WTC11 (cell line): ENCODE data around the gene ZNF428. TPM values are rescaled to one million over a fixed set of nuclear protein-coding genes. Genes with fewer than 3 reads are reported as not detected.

Source experiments
- ATAC-seq: fragments of 200-7000 bp; cut with Tn5 transposase; 2 replicates; pipeline ENCODE4 v1.10.0; 2021; ENCODE audit warnings: mild to moderate bottlenecking, moderate library complexity
- CTCF ChIA-PET: fragments of 300-600 bp; sonication (Branson Sonifier 250); formaldehyde crosslinking; loops from one replicate; lab custom pipeline; 2021; ENCODE audit warnings: antibody characterized with exemption; lab: Charles Lee
- POLR2A ChIA-PET: fragments of 350-600 bp; sonication (Branson Sonifier 250); formaldehyde crosslinking; loops from one replicate; lab custom pipeline; 2021; ENCODE audit warnings: antibody characterized with exemption; lab: Charles Lee
- DNase-seq: peaks from one replicate; pipeline ENCODE4 v3.0.0; 2021; ENCODE audit warnings: low spot score
- H3K27ac Mint-ChIP-seq: 2 replicates; pipeline ENCODE4 v1.8.0; 2021; ENCODE audit warnings: mixed read lengths
- H3K27me3 Mint-ChIP-seq: 2 replicates; pipeline ENCODE4 v1.8.0; 2021; ENCODE audit warnings: low read depth, mild to moderate bottlenecking, moderate library complexity, mixed read lengths
- H3K36me3 Mint-ChIP-seq: 2 replicates; pipeline ENCODE4 v1.8.0; 2021; ENCODE audit warnings: mixed read lengths
- H3K4me1 Mint-ChIP-seq: 2 replicates; pipeline ENCODE4 v1.8.0; 2022; ENCODE audit warnings: mixed read lengths
- H3K4me3 Mint-ChIP-seq: 2 replicates; pipeline ENCODE4 v1.8.0; 2021; ENCODE audit warnings: mild to moderate bottlenecking, moderate library complexity, mixed read lengths
- H3K9me3 Mint-ChIP-seq: 2 replicates; pipeline ENCODE4 v1.8.0; 2021; ENCODE audit warnings: mixed read lengths
- ATF1 ChIP-seq: sonication (generic); formaldehyde crosslinking; IDR thresholded peaks from 2 replicates; pipeline ENCODE4 v1.8.1; 2023; ENCODE audit warnings: mild to moderate bottlenecking, moderate library complexity, missing genetic modification reagents
- EMX1 ChIP-seq: fragments of 250-450 bp; sonication (Bioruptor Pico); IDR thresholded peaks from 2 replicates; pipeline ENCODE4 v1.8.0; 2021; ENCODE audit warnings: mild to moderate bottlenecking
- ESRRA ChIP-seq: sonication (generic); formaldehyde crosslinking; IDR thresholded peaks from 2 replicates; pipeline ENCODE4 v1.8.1; 2022; ENCODE audit warnings: mild to moderate bottlenecking, missing genetic modification reagents, borderline replicate concordance
- GRHL2 ChIP-seq: fragments of 250-450 bp; sonication (Bioruptor Pico); IDR thresholded peaks from 2 replicates; pipeline ENCODE4 v1.8.0; 2022; ENCODE audit warnings: mild to moderate bottlenecking, moderate library complexity; ENCODE audit not compliant: insufficient replicate concordance, severe bottlenecking
- JAZF1 ChIP-seq: fragments of 250-450 bp; sonication (Bioruptor Pico); IDR thresholded peaks from 2 replicates; pipeline ENCODE4 v1.9.0; 2021; ENCODE audit warnings: moderate library complexity, mild to moderate bottlenecking, inconsistent platforms
- JUN ChIP-seq: sonication (generic); formaldehyde crosslinking; IDR thresholded peaks from 2 replicates; pipeline ENCODE4 v1.8.0; 2023; ENCODE audit warnings: mild to moderate bottlenecking, missing genetic modification reagents
- NFYB ChIP-seq: sonication (generic); formaldehyde crosslinking; conservative IDR thresholded peaks from 2 replicates; pipeline ENCODE4 v1.8.0; 2022; ENCODE audit warnings: low read depth, missing genetic modification reagents
- NR1H2 ChIP-seq: sonication (generic); formaldehyde crosslinking; IDR thresholded peaks from 2 replicates; pipeline ENCODE4 v1.9.0; 2021; ENCODE audit warnings: mild to moderate bottlenecking, moderate library complexity, missing genetic modification reagents
- NR2C2 ChIP-seq: sonication (generic); formaldehyde crosslinking; IDR thresholded peaks from 2 replicates; pipeline ENCODE4 v1.8.0; 2022; ENCODE audit warnings: mild to moderate bottlenecking, missing genetic modification reagents
- TCF7 ChIP-seq: sonication (generic); formaldehyde crosslinking; IDR thresholded peaks from 2 replicates; pipeline ENCODE4 v1.8.0; 2022; ENCODE audit warnings: mild to moderate bottlenecking, low read depth, missing genetic modification reagents, moderate library complexity
- TEAD4 ChIP-seq: sonication (generic); formaldehyde crosslinking; IDR thresholded peaks from 2 replicates; pipeline ENCODE4 v1.8.0; 2022; ENCODE audit warnings: mild to moderate bottlenecking, missing genetic modification reagents
- ZNF396 ChIP-seq: fragments of 250-450 bp; sonication (Bioruptor Pico); IDR thresholded peaks from 2 replicates; pipeline ENCODE4 v1.8.0; 2021; ENCODE audit warnings: mild to moderate bottlenecking, moderate library complexity, borderline replicate concordance
- total RNA-seq: library from RNA; stranded (reverse); gene quantifications from 3 replicates; pipeline ENCODE4 v1.2.3, GENCODE V29; 2021
- TF ChIP-seq, protein P1 (sequence below): sonication (generic); formaldehyde crosslinking; IDR thresholded peaks from 2 replicates; pipeline ENCODE4 v1.8.1; 2023; ENCODE audit warnings: mild to moderate bottlenecking, missing genetic modification reagents
- TF ChIP-seq, protein P2 (sequence below): sonication (generic); formaldehyde crosslinking; IDR thresholded peaks from 2 replicates; pipeline ENCODE4 v1.8.1; 2023; ENCODE audit warnings: mild to moderate bottlenecking, missing genetic modification reagents
- TF ChIP-seq, protein P3 (sequence below): fragments of 250-450 bp; sonication (Bioruptor Pico); conservative IDR thresholded peaks from 2 replicates; pipeline ENCODE4 v1.9.0; 2021; ENCODE audit warnings: mild to moderate bottlenecking
- TF ChIP-seq, protein P4 (sequence below): sonication (generic); formaldehyde crosslinking; IDR thresholded peaks from 2 replicates; pipeline ENCODE4 v1.8.0; 2022; ENCODE audit warnings: mild to moderate bottlenecking, missing genetic modification reagents
- TF ChIP-seq, protein P5 (sequence below): fragments of 250-450 bp; sonication (Bioruptor Pico); IDR thresholded peaks from 2 replicates; pipeline ENCODE4 v1.9.0; 2021; ENCODE audit warnings: moderate library complexity, mild to moderate bottlenecking, inconsistent platforms, borderline replicate concordance
- TF ChIP-seq, protein P6 (sequence below): sonication (generic); formaldehyde crosslinking; IDR thresholded peaks from 2 replicates; pipeline ENCODE4 v1.8.0; 2022; ENCODE audit warnings: missing genetic modification reagents

The ZNF428 gene
- total RNA-seq, 1 experiment from 2014 or later = 20.1 TPM

DNA sequence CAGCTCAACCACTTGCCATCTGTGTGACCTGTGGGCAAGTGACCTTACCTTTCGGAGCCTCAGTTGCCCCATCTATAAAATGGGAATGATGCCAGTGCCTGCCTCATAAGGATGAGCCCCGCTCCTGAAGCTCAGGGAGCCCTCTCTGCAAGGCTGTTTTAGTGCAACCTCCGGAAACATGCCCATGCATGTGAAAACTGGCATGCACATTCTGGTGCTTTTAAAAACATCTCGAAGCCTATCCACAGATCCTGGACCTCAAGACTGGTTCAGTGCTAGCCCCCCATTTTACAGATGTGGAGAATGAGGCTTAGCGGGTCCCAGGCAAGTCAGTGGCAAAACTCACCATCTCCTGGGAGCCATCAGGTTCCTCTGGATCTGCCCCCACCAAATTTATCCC lies 14.6 kb upstream of the ZNF428 start:
- POLR2A ChIA-PET = no interaction called here
- TF ChIP-seq NR1H2 (CRISPR knock-in tag) (no peak), JAZF1 (CRISPR knock-in tag) (no peak)
- TF ChIP-seq, protein P1, sequence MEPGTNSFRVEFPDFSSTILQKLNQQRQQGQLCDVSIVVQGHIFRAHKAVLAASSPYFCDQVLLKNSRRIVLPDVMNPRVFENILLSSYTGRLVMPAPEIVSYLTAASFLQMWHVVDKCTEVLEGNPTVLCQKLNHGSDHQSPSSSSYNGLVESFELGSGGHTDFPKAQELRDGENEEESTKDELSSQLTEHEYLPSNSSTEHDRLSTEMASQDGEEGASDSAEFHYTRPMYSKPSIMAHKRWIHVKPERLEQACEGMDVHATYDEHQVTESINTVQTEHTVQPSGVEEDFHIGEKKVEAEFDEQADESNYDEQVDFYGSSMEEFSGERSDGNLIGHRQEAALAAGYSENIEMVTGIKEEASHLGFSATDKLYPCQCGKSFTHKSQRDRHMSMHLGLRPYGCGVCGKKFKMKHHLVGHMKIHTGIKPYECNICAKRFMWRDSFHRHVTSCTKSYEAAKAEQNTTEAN = no peak
- Mint-ChIP-seq H3K36me3 (no peaks in the 10 kb centered on the region), H3K4me3 (peak overlapping the region; percentile 82; the same call in 1 of the 2 replicates), H3K4me1 (peaks cover 19% of the 10 kb centered on the region), H3K27me3 (peaks cover 63% of the 10 kb centered on the region), H3K27ac (no peak overlapping the region), H3K9me3 (no peaks in the 10 kb centered on the region)
- ATAC-seq (no peak), DNase-seq (no peak)
- CTCF ChIA-PET = interaction anchor here (0.8 to 2.2 kb wide), 3 partner anchors 18 to 34 kb away, joined by 3 to 10 read pairs (median 5); no protein-coding TSS in a partner anchor

DNA sequence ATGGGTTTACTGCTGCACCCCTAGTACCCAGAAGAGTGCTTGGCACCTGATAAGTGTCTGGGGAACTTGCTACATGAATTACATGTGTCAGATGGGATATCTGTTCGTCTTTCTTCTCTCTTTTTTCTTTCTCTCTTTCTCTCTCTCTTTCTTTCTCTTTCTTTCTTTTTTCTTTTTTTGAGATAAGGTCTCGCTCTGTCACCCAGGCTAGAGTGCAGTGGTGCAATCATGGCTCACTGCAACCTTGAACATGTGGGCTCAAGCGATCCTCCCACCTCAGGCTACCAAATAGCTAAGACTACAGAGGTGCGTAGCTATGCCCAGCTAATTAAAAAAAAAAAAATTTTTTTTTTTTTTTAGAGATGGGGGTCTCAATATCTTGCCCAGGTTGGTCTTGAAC lies 14.1 kb upstream of the ZNF428 start:
- Mint-ChIP-seq H3K4me1 (peaks cover 14% of the 10 kb centered on the region), H3K27me3 (peaks cover 63% of the 10 kb centered on the region), H3K4me3 (no peak overlapping the region), H3K9me3 (no peaks in the 10 kb centered on the region), H3K36me3 (no peaks in the 10 kb centered on the region), H3K27ac (no peak overlapping the region)
- CTCF ChIA-PET = interaction anchor here (0.6 to 2.2 kb wide), 4 partner anchors 19 to 940 kb away, joined by 3 to 10 read pairs (median 3); no protein-coding TSS in a partner anchor
- DNase-seq = no peak
- TF ChIP-seq, protein P2, sequence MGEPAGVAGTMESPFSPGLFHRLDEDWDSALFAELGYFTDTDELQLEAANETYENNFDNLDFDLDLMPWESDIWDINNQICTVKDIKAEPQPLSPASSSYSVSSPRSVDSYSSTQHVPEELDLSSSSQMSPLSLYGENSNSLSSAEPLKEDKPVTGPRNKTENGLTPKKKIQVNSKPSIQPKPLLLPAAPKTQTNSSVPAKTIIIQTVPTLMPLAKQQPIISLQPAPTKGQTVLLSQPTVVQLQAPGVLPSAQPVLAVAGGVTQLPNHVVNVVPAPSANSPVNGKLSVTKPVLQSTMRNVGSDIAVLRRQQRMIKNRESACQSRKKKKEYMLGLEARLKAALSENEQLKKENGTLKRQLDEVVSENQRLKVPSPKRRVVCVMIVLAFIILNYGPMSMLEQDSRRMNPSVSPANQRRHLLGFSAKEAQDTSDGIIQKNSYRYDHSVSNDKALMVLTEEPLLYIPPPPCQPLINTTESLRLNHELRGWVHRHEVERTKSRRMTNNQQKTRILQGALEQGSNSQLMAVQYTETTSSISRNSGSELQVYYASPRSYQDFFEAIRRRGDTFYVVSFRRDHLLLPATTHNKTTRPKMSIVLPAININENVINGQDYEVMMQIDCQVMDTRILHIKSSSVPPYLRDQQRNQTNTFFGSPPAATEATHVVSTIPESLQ (CRISPR knock-in tag) = no peak
- POLR2A ChIA-PET = interaction anchor here (0.6 kb wide), 1 partner anchor 581 kb away, joined by 6 read pairs; no protein-coding TSS in a partner anchor
- no peak for ATAC-seq

DNA sequence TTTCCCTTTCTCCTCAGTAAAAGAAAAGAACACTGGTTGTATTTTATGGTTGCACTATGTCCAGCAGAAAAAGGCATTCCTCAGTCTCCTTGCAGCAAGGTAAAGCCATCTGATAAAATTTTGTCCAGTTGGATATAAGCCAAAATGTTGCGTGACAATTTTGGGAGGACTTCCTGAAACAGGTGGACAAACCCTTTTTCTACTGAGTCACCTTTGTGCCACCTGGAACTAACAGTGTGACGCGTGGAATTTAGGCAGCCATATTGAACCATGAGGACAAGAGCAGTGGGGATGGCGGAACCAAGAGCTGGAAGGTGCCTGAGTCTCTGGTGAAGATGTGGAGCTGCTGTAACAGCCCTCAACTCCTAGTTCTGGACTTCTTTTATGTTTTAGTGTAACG lies 12.1 kb upstream of the ZNF428 start:
- DNase-seq = no peak
- H3K27me3 Mint-ChIP-seq = peaks cover 65% of the 10 kb centered on the region

More for the DNA sequence above, 12.1 kb upstream of the ZNF428 start:
- Mint-ChIP-seq H3K27ac (no peak overlapping the region), H3K9me3 (no peaks in the 10 kb centered on the region), H3K4me3 (no peak overlapping the region), H3K36me3 (no peaks in the 10 kb centered on the region), H3K4me1 (peaks cover 10% of the 10 kb centered on the region)
- CTCF ChIA-PET = no interaction called here
- POLR2A ChIA-PET = no interaction called here
- TF ChIP-seq NR1H2 (CRISPR knock-in tag) = no peak
- TF ChIP-seq ATF1 = no peak
- TF ChIP-seq, protein P3, sequence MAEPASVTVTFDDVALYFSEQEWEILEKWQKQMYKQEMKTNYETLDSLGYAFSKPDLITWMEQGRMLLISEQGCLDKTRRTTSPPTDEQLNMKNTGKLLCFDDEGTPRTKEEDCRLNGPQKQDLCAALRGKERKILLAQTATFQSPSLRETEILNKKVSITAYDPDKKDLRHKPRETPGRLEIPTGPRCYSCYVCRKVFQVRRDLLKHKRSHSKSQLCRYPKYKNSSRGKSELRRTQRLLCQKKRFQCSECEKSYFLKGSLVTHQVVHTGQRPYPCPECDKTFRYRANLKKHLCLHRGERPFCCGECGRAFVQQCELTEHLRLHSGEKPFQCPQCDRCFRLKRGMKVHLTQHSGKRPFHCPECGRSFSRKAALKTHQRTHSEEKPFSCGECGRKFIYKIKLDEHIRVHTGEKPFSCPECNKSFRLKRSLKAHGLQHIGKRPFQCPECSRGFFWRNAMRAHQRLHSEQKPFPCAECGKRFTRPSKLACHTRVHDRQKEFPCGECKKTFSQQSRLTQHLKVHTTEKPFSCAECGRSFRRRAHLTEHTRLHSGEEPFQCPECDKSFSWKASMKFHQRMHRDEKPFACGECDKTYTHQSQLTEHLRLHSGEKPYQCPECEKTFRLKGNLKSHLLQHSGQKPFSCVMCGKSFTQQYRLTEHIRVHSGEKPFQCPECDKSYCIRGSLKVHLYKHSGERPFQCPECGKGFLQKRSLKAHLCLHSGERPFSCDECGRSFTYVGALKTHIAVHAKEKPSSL (CRISPR knock-in tag) = no peak
- TF ChIP-seq ESRRA = no peak
- no peak for TF ChIP-seq ZNF396
- TF ChIP-seq NFYB = no peak
- TF ChIP-seq, protein P4, sequence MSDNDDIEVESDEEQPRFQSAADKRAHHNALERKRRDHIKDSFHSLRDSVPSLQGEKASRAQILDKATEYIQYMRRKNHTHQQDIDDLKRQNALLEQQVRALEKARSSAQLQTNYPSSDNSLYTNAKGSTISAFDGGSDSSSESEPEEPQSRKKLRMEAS (CRISPR knock-in tag) = no peak
- no peak for TF ChIP-seq NR2C2 (CRISPR knock-in tag)
- no peak for TF ChIP-seq EMX1 (CRISPR knock-in tag)
- TF ChIP-seq JUN = no peak
- TF ChIP-seq TCF7 (CRISPR knock-in tag) = no peak
- TF ChIP-seq, protein P5, sequence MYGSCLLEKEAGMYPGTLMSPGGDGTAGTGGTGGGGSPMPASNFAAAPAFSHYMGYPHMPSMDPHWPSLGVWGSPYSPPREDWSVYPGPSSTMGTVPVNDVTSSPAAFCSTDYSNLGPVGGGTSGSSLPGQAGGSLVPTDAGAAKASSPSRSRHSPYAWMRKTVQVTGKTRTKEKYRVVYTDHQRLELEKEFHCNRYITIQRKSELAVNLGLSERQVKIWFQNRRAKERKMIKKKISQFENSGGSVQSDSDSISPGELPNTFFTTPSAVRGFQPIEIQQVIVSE (CRISPR knock-in tag) = no peak
- TF ChIP-seq, protein P6, sequence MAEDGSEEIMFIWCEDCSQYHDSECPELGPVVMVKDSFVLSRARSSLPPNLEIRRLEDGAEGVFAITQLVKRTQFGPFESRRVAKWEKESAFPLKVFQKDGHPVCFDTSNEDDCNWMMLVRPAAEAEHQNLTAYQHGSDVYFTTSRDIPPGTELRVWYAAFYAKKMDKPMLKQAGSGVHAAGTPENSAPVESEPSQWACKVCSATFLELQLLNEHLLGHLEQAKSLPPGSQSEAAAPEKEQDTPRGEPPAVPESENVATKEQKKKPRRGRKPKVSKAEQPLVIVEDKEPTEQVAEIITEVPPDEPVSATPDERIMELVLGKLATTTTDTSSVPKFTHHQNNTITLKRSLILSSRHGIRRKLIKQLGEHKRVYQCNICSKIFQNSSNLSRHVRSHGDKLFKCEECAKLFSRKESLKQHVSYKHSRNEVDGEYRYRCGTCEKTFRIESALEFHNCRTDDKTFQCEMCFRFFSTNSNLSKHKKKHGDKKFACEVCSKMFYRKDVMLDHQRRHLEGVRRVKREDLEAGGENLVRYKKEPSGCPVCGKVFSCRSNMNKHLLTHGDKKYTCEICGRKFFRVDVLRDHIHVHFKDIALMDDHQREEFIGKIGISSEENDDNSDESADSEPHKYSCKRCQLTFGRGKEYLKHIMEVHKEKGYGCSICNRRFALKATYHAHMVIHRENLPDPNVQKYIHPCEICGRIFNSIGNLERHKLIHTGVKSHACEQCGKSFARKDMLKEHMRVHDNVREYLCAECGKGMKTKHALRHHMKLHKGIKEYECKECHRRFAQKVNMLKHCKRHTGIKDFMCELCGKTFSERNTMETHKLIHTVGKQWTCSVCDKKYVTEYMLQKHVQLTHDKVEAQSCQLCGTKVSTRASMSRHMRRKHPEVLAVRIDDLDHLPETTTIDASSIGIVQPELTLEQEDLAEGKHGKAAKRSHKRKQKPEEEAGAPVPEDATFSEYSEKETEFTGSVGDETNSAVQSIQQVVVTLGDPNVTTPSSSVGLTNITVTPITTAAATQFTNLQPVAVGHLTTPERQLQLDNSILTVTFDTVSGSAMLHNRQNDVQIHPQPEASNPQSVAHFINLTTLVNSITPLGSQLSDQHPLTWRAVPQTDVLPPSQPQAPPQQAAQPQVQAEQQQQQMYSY = no peak
- no peak for TF ChIP-seq GRHL2
- TF ChIP-seq TEAD4 (CRISPR knock-in tag) = no peak
- ATAC-seq = no peak
